ENCODE measurements around the gene ITGAV.

The ITGAV gene

GRCh38 chr2:186593523-186593922, 3.7 kb downstream of the ITGAV start:
- DNase-seq (ENCODE audit: low read depth), result no peak
- no peak overlapping the region for H3K4me3 ChIP-seq (ENCODE audit: low read depth, low read length)
- TF ChIP-seq CTCF (IDR thresholded peaks at IDR 0.05; ENCODE audit: low read depth, low read length, missing control alignments), result no peak
- in situ Hi-C loops (cut with HindIII; ENCODE audit: low sequenced_read_pairs), result loop anchor here (5.0 kb wide), 1 partner anchor 54 kb away; no protein-coding TSS in a partner anchor

DNA sequence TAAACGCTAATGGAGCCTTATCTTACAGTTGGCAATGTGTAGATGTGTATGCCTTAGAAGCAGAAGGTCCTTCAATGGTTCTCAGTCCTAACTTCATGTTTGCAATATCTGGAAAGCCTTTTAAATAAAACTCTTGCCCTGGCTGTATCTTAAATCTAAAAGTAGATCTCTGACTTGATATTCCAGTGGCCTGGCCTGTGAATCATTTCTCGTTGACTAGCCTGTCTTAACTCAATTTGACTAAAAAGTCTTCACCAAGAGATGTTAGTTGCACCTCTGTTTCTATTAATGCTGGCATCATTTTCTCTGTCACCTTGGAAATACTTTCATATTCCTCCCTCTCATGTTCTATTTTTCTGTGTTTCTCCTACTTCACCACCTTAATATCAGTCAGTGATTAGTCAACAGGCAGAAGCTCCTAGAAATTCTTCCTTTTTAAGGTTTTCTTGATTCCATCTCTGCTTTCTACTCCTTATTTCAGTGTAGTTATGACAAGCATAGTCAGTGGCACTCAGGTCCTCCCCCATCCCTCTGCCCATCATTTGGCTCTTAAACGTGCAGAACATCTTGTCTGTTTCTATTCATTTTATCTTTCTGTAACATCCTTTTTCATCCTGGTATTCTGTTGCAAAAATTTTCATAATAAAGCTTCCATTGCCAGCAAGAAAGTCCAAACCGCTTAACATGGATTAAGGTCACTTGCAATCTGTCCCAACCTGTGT, 4.3 kb downstream of the ITGAV start:
- DNase-seq (ENCODE audit: low read depth), result no peak
- in situ Hi-C loops (cut with HindIII; ENCODE audit: low sequenced_read_pairs), result loop anchor here (5.0 kb wide), 1 partner anchor 53 kb away; no protein-coding TSS in a partner anchor
- no peak overlapping the region for H3K4me3 ChIP-seq (ENCODE audit: low read depth, low read length)
- no peak for TF ChIP-seq CTCF (IDR thresholded peaks at IDR 0.05; ENCODE audit: low read depth, low read length, missing control alignments)

DNA sequence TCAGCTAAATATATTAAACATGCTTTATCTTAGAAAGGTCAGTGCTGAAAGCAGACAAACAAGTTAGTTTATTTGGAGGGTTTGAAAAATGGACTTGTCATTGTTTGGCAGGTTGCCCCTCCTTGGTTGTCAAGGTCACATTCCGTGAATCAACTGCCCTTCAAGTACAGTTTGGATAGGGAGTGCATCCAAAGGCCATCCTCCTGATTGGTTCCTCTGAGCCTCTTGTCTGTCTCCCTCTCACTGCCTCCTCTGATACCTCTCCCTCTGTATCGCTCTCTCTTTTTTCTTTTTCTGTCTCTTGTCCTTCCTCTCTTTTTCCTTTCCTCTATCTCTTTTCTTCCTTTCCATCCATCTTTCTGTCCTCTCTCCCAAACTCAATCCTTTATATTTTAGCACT, 5.4 kb downstream of the ITGAV start:
- in situ Hi-C loops (cut with HindIII; ENCODE audit: low sequenced_read_pairs), result no loop called here
- H3K4me3 ChIP-seq (ENCODE audit: low read depth, low read length), result no peak overlapping the region
- no peak for DNase-seq (ENCODE audit: low read depth)
- TF ChIP-seq CTCF (IDR thresholded peaks at IDR 0.05; ENCODE audit: low read depth, low read length, missing control alignments), result no peak

DNA sequence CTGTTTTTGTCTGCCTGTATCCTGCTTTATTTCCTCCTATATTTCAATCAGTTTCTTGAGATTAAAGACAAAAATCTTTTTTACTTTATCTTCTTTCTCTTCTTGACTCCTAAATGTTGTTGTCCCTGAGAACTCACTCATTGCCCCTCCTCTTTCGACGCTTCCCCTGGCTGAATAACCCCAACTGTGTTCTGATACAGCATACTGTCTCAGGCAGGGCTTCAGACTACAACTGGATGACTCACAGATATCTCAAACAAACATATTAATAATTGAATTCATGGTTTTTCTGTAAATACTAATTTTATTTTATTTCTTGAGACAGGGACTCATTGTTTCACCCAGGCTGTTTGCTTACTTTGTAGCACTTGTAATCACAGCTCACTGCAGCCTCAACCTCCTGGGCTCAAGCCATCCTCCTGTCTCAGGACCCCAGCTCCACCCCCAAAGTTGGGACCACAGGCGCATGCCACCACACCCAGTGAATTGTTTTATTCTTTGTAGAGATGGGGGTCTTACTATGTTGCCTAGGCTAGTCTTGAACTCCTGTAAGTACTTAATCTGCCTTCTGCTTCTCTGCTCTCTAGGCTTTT, 9.4 kb downstream of the ITGAV start:
- DNase-seq (ENCODE audit: low read depth), result no peak
- TF ChIP-seq CTCF (IDR thresholded peaks at IDR 0.05; ENCODE audit: low read depth, low read length, missing control alignments), result no peak
- H3K4me3 ChIP-seq (ENCODE audit: low read depth, low read length), result no peak overlapping the region
- in situ Hi-C loops (cut with HindIII; ENCODE audit: low sequenced_read_pairs), result no loop called here

DNA sequence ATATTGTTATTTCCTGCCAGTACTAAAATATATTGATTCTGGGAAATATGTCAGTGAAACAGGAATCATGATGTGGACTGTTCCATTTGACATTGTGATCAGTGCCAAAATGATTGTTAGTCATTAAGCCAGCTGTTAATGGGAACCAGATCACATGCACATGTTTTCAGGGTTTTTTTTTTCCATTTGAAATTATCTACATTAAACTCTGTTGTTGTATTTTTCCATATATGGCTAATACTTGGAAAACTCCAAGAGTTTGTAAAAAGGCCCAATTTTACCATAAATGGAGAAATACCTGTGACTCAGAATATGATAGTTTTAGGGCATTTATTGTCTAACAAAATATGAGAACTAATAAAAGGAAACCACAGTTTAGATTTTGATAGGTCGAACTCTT, 13.4 kb downstream of the ITGAV start:
- in situ Hi-C loops (cut with HindIII; ENCODE audit: low sequenced_read_pairs), result no loop called here
- DNase-seq (ENCODE audit: low read depth), result no peak
- no peak overlapping the region for H3K4me3 ChIP-seq (ENCODE audit: low read depth, low read length)
- no peak for TF ChIP-seq CTCF (IDR thresholded peaks at IDR 0.05; ENCODE audit: low read depth, low read length, missing control alignments)

DNA sequence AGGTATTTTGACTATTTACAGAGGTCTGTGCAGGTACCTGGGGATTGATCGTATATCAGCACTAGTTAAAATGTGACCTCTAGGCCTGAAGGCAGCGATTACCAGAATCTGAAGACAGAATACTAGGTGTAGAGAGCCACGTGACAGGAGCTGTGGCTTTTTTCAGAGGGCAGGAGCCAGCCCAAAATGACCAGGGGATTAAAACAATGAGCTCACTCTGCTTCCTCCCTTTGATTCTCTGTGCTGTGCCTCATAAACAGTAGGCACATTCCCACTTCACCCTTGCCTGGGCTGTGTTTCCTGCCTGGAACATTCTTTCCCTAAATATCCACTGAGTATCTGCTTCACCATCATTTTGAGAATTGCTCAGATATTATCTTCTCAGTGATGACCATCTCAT, 15.2 kb downstream of the ITGAV start:
- in situ Hi-C loops (cut with HindIII; ENCODE audit: low sequenced_read_pairs), result no loop called here
- no peak overlapping the region for H3K4me3 ChIP-seq (ENCODE audit: low read depth, low read length)
- DNase-seq (ENCODE audit: low read depth), result no peak
- TF ChIP-seq CTCF (IDR thresholded peaks at IDR 0.05; ENCODE audit: low read depth, low read length, missing control alignments), result no peak

All from astrocyte of the cerebellum (primary cell).